Measurements from ENCODE around the gene DIP2B.

DIP2B gene

GRCh38 chr12:50614167-50614759 is 109.5 kb downstream of the DIP2B start:
- no peak overlapping the region for H3K4me3 Mint-ChIP-seq
- no peaks in the 10 kb centered on the region for H3K9me3 Mint-ChIP-seq

GRCh38 chr12:50615145-50615906 is 110.5 kb downstream of the DIP2B start:
- H3K27me3 Mint-ChIP-seq: no peaks in the 10 kb centered on the region

More at GRCh38 chr12:50614167-50614759, 109.5 kb downstream of the DIP2B start:
- H3K4me1 Mint-ChIP-seq (ENCODE audit: low read depth): peaks cover 26% of the 10 kb centered on the region
- no peak for DNase-seq
- H3K27me3 Mint-ChIP-seq: no peaks in the 10 kb centered on the region
- peaks cover 7% of the 10 kb centered on the region for H3K36me3 Mint-ChIP-seq (ENCODE audit: low read depth)
- no peak overlapping the region for H3K27ac Mint-ChIP-seq

GRCh38 chr12:50615907-50616296 is 111.1 kb downstream of the DIP2B start:
- no peak for DNase-seq
- Mint-ChIP-seq H3K9me3 (no peaks in the 10 kb centered on the region), H3K27me3 (no peaks in the 10 kb centered on the region), H3K27ac (no peak overlapping the region), H3K4me3 (no peak overlapping the region), H3K4me1 (ENCODE audit: low read depth) (peaks cover 37% of the 10 kb centered on the region), H3K36me3 (ENCODE audit: low read depth) (peaks cover 5% of the 10 kb centered on the region)

More at GRCh38 chr12:50615145-50615906, 110.5 kb downstream of the DIP2B start:
- Mint-ChIP-seq H3K9me3 (no peaks in the 10 kb centered on the region), H3K27ac (no peak overlapping the region), H3K36me3 (ENCODE audit: low read depth) (peaks cover 5% of the 10 kb centered on the region), H3K4me3 (no peak overlapping the region), H3K4me1 (ENCODE audit: low read depth) (peaks cover 32% of the 10 kb centered on the region)
- DNase-seq: no peak

- H3K27me3 Mint-ChIP-seq: no peaks in the 10 kb centered on the region
- no peak overlapping the region for H3K27ac Mint-ChIP-seq
- peaks cover 51% of the 10 kb centered on the region for H3K4me1 Mint-ChIP-seq (ENCODE audit: low read depth)
- no peaks in the 10 kb centered on the region for H3K9me3 Mint-ChIP-seq
- no peak for DNase-seq
- no peaks in the 10 kb centered on the region for H3K36me3 Mint-ChIP-seq (ENCODE audit: low read depth)
- H3K4me3 Mint-ChIP-seq: no peak overlapping the region
These were observed 112.9 kb downstream of the DIP2B start for GRCh38 chr12:50617657-50618056.

GRCh38 chr12:50618864-50619609 is 114.3 kb downstream of the DIP2B start:
- Mint-ChIP-seq H3K4me3 (no peak overlapping the region), H3K4me1 (ENCODE audit: low read depth) (peaks cover 61% of the 10 kb centered on the region), H3K9me3 (no peaks in the 10 kb centered on the region), H3K27ac (peak overlapping the region; percentile 94), H3K27me3 (no peaks in the 10 kb centered on the region), H3K36me3 (ENCODE audit: low read depth) (no peaks in the 10 kb centered on the region)
- DNase-seq: no peak

GRCh38 chr12:50619610-50619958 is 114.8 kb downstream of the DIP2B start:
- DNase-seq: no peak
- Mint-ChIP-seq H3K9me3 (no peaks in the 10 kb centered on the region), H3K27me3 (no peaks in the 10 kb centered on the region), H3K4me1 (ENCODE audit: low read depth) (peaks cover 66% of the 10 kb centered on the region), H3K4me3 (no peak overlapping the region), H3K36me3 (ENCODE audit: low read depth) (no peaks in the 10 kb centered on the region), H3K27ac (peak overlapping the region; percentile 94)

GRCh38 chr12:50620109-50620977 is 115.6 kb downstream of the DIP2B start:
- peak overlapping the region; percentile 32 for H3K4me3 Mint-ChIP-seq
- no peaks in the 10 kb centered on the region for H3K27me3 Mint-ChIP-seq
- H3K9me3 Mint-ChIP-seq: no peaks in the 10 kb centered on the region
- peak overlapping the region; percentile 94 for H3K27ac Mint-ChIP-seq
- no peak for DNase-seq
- peaks cover 69% of the 10 kb centered on the region for H3K4me1 Mint-ChIP-seq (ENCODE audit: low read depth)
- no peaks in the 10 kb centered on the region for H3K36me3 Mint-ChIP-seq (ENCODE audit: low read depth)

- H3K36me3 Mint-ChIP-seq (ENCODE audit: low read depth): peaks cover 2% of the 10 kb centered on the region
- peaks cover 67% of the 10 kb centered on the region for H3K4me1 Mint-ChIP-seq (ENCODE audit: low read depth)
- H3K9me3 Mint-ChIP-seq: no peaks in the 10 kb centered on the region
- H3K4me3 Mint-ChIP-seq: no peak overlapping the region
- no peak for DNase-seq
- no peaks in the 10 kb centered on the region for H3K27me3 Mint-ChIP-seq
- H3K27ac Mint-ChIP-seq: peak overlapping the region; percentile 94
These were observed 116.2 kb downstream of the DIP2B start for GRCh38 chr12:50620978-50621360.

GRCh38 chr12:50621399-50622300 is 116.9 kb downstream of the DIP2B start:
- Mint-ChIP-seq H3K9me3 (no peaks in the 10 kb centered on the region), H3K27ac (peak overlapping the region; percentile 42), H3K4me1 (ENCODE audit: low read depth) (peaks cover 69% of the 10 kb centered on the region), H3K36me3 (ENCODE audit: low read depth) (peaks cover 8% of the 10 kb centered on the region), H3K4me3 (no peak overlapping the region), H3K27me3 (no peaks in the 10 kb centered on the region)
- DNase-seq: no peak

- DNase-seq: no peak
- H3K27ac Mint-ChIP-seq: peak overlapping the region; percentile 88
- no peaks in the 10 kb centered on the region for H3K27me3 Mint-ChIP-seq
- peaks cover 50% of the 10 kb centered on the region for H3K4me1 Mint-ChIP-seq (ENCODE audit: low read depth)
- no peaks in the 10 kb centered on the region for H3K9me3 Mint-ChIP-seq
- peak overlapping the region; percentile 2 for H3K4me3 Mint-ChIP-seq
- H3K36me3 Mint-ChIP-seq (ENCODE audit: low read depth): peaks cover 34% of the 10 kb centered on the region
These were observed 120.5 kb downstream of the DIP2B start for GRCh38 chr12:50625029-50625925.

- no peak for DNase-seq
- Mint-ChIP-seq H3K36me3 (ENCODE audit: low read depth) (peaks cover 40% of the 10 kb centered on the region), H3K4me1 (ENCODE audit: low read depth) (peaks cover 42% of the 10 kb centered on the region), H3K27me3 (no peaks in the 10 kb centered on the region), H3K27ac (peak overlapping the region; percentile 65), H3K4me3 (no peak overlapping the region), H3K9me3 (no peaks in the 10 kb centered on the region)
These were observed 121.2 kb downstream of the DIP2B start for GRCh38 chr12:50626026-50626425.

GRCh38 chr12:50627491-50627890 is 122.7 kb downstream of the DIP2B start:
- Mint-ChIP-seq H3K4me1 (ENCODE audit: low read depth) (peaks cover 30% of the 10 kb centered on the region), H3K9me3 (no peaks in the 10 kb centered on the region), H3K27ac (peak overlapping the region; percentile 39), H3K4me3 (no peak overlapping the region), H3K36me3 (ENCODE audit: low read depth) (peaks cover 48% of the 10 kb centered on the region), H3K27me3 (no peaks in the 10 kb centered on the region)
- no peak for DNase-seq

- no peaks in the 10 kb centered on the region for H3K9me3 Mint-ChIP-seq
- peaks cover 25% of the 10 kb centered on the region for H3K4me1 Mint-ChIP-seq (ENCODE audit: low read depth)
- no peaks in the 10 kb centered on the region for H3K27me3 Mint-ChIP-seq
- peaks cover 52% of the 10 kb centered on the region for H3K36me3 Mint-ChIP-seq (ENCODE audit: low read depth)
- no peak overlapping the region for H3K27ac Mint-ChIP-seq
- H3K4me3 Mint-ChIP-seq: no peak overlapping the region
- DNase-seq: no peak
These were observed 123.6 kb downstream of the DIP2B start for GRCh38 chr12:50628394-50628793.
